ENCODE measurements around the gene C16orf82. TPM values are rescaled to one million over a fixed set of nuclear protein-coding genes. Genes with fewer than 3 reads are reported as not detected.

The C16orf82 gene
- polyA plus RNA-seq, 1 of the 3 experiments (the other 2 are of a cell fraction): not detected

- H3K9ac ChIP-seq: no peak overlapping the region
- H3K27ac ChIP-seq (ENCODE audit: low read depth in 2 of 2, low read length in 1 of 2): no peak overlapping the region
- H2AFZ ChIP-seq (ENCODE audit: low read depth): no peak overlapping the region
- no peaks in the 10 kb centered on the region for H3K9me2 ChIP-seq
- ChIA-PET CTCF (no interaction called here), POLR2A (no interaction called here)
- no peak for DNase-seq
- H3F3A ChIP-seq (replicated peaks; ENCODE audit: insufficient read depth): no peaks in the 10 kb centered on the region
- H3K9me3 ChIP-seq: no peaks in the 10 kb centered on the region
- H4K20me1 ChIP-seq (ENCODE audit: insufficient read depth): no peaks in the 10 kb centered on the region
- WGBS (ENCODE audit: low lambda C conversion rate): 0% methylated on average over 3 of the region's 3 CpGs
- no peaks in the 10 kb centered on the region for H3K36me3 ChIP-seq (replicated peaks in 1 of 2; ENCODE audit: control insufficient read depth in 1 of 2, insufficient read depth in 2 of 2, low read length in 1 of 2)
- TF ChIP-seq GABPA (IDR thresholded peaks at IDR 0.05; ENCODE audit: low read depth) (no peak), GATA2 (CRISPR knock-in tag; IDR thresholded peaks at IDR 0.05) (no peak), FOXM1 (IDR thresholded peaks at IDR 0.05; ENCODE audit: low read depth) (no peak), ZBTB33 (IDR thresholded peaks at IDR 0.05; ENCODE audit: borderline replicate concordance, low read depth) (no peak), RCOR1 (IDR thresholded peaks at IDR 0.05; ENCODE audit: low read length) (no peak), NFIC (IDR thresholded peaks at IDR 0.05; ENCODE audit: borderline replicate concordance) (no peak), MXI1 (IDR thresholded peaks at IDR 0.05; ENCODE audit: low read depth, low read length) (no peak), NRF1 (IDR thresholded peaks at IDR 0.05; ENCODE audit: low read depth, low read length) (no peak), TCF12 (IDR thresholded peaks at IDR 0.05) (no peak), TEAD4 (IDR thresholded peaks at IDR 0.05; ENCODE audit: borderline replicate concordance, insufficient read depth) (no peak), JUND (IDR thresholded peaks at IDR 0.05) (no peak), EP300 (IDR thresholded peaks at IDR 0.05; ENCODE audit: borderline replicate concordance in 1 of 2, low read depth in 1 of 2, low read length in 1 of 2) (no peak), USF2 (IDR thresholded peaks at IDR 0.05; ENCODE audit: borderline replicate concordance, low read depth, low read length) (no peak), CHD2 (IDR thresholded peaks at IDR 0.05; ENCODE audit: low read length, partially characterized antibody) (no peak), YY1 (IDR thresholded peaks at IDR 0.05; ENCODE audit: low read depth) (no peak), RXRA (IDR thresholded peaks at IDR 0.05; ENCODE audit: borderline replicate concordance, low read depth) (no peak), SIN3A (IDR thresholded peaks at IDR 0.05; ENCODE audit: borderline replicate concordance, low read depth, low read length) (no peak), SMC3 (IDR thresholded peaks at IDR 0.05; ENCODE audit: low read depth, low read length) (no peak), RFX5 (IDR thresholded peaks at IDR 0.05; ENCODE audit: low read length) (no peak), PBX3 (IDR thresholded peaks at IDR 0.05) (no peak)
- H3K4me2 ChIP-seq: no peak overlapping the region
- peaks cover 2% of the 10 kb centered on the region; the same call in 1 of the 2 replicates for H3K27me3 ChIP-seq (ENCODE audit: insufficient read depth)
- H3K79me2 ChIP-seq (ENCODE audit: insufficient read depth): no peaks in the 10 kb centered on the region
- H3K4me3 ChIP-seq (ENCODE audit: low read depth in 2 of 2, low read length in 1 of 2): no peak overlapping the region
- H3K4me1 ChIP-seq (ENCODE audit: control insufficient read depth in 1 of 2, insufficient read depth in 2 of 2, low read depth in 1 of 2, low read length in 1 of 2): no peaks in the 10 kb centered on the region
Measured at GRCh38 chr16:27058299-27058698, 8.4 kb upstream of the C16orf82 start.
